DOHH2 (cell line): ENCODE data around the gene EIF1AD.

Experiments
- CTCF ChIP-seq: fragments of 200-600 bp; sonication (generic); IDR thresholded peaks from one replicate; pipeline ENCODE4 v1.5.1; 2014; ENCODE audit warnings: antibody characterized with exemption, mild to moderate bottlenecking, low read depth, low read length; ENCODE audit not compliant: poor library complexity, severe bottlenecking
- EZH2phosphoT487 ChIP-seq: fragments of 200-600 bp; sonication (generic); IDR thresholded peaks from 2 replicates; pipeline ENCODE4 v1.6.1; 2017; ENCODE audit warnings: borderline replicate concordance, mild to moderate bottlenecking, antibody characterized with exemption, low read length, moderate library complexity, mixed read lengths

DNA sequence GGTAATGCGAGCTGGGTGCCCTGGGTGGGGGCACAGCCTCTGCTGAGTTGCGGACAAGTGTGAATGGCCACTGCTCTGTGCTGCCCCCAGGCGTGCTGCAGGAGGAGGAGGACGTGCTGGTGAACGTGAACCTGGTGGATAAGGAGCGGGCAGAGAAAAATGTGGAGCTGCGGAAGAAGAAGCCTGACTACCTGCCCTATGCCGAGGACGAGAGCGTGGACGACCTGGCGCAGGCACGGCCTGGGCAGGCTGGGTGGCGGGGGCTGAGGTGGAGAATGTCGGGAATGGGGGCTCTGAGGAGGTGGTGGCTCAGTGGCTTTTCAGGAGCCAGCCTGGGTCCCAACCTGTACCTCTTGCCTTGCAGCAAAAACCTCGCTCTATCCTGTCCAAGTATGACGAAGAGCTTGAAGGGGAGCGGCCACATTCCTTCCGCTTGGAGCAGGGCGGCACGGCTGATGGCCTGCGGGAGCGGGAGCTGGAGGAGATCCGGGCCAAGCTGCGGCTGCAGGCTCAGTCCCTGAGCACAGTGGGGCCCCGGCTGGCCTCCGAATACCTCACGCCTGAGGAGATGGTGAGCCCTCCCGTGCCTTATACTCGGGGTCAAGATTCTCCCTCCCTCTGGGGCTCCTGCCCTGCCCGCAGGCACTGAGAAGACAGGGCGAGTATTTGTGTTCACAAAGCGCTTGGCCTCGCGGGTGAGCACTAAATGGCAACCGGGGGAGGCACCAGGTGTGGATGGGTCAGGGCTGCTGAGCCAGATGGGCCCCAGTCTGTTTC, 35.8 kb downstream of the EIF1AD start:
- TF ChIP-seq CTCF (no peak), EZH2phosphoT487 (no peak)
